HL-60/S4 (cell line): ENCODE data around the gene RANBP3.

Experiments
- in situ Hi-C: fragments of 300-500 bp; cut with MboI; formaldehyde crosslinking; loops from 2 replicates; pipeline ENCODE4 v1.14.3; 2022; ENCODE audit warnings: low sequenced_read_pairs

The RANBP3 gene

DNA sequence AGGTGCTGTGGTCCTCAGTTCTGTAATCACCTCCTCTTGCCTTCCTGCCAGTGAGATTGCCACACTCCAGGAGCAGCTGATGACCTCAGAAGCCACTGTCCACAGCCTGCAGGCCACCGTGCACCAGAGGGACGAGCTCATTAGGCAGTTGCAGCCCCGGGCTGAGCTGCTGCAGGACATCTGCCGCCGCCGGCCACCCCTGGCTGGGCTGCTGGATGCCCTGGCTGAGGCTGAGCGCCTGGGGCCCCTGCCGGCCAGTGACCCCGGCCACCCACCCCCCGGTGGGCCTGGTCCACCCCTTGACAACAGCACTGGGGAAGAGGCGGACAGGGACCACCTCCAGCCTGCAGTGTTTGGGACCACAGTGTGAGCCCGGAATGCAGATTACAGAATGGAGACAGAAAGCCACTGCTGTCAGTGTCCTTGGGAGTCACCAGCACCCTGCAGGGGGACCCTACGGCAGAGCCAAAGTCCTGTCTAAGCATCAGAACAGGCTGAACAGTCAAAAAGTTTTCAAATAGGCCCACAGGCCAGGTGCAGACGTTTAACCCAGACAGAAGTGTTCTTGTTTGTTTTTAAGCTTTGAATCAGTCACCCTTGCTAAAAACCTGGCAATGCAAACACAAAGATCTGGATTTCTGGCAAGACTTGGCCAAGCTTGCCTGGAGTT, 69.0 kb downstream of the RANBP3 start:
- in situ Hi-C loops: no loop called here

DNA sequence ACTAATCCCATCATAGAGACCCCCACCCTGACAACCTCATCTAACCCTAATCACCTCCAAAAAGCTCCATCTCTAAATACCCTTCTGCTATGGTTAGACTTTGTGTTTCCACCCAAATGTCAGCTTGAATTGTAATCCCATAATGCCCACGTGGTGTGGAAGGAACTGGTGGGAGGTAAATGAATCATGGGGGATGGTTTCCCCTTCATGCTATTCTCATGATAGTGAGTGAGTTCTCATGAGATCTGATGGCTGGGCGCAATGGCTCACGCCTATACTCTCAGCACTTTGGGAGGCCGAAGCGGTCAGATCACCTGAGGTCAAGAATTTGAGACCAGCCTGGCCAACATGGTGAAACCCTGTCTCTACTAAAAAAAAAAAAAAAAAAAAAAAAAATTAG, 70.7 kb downstream of the RANBP3 start:
- in situ Hi-C loops: no loop called here

DNA sequence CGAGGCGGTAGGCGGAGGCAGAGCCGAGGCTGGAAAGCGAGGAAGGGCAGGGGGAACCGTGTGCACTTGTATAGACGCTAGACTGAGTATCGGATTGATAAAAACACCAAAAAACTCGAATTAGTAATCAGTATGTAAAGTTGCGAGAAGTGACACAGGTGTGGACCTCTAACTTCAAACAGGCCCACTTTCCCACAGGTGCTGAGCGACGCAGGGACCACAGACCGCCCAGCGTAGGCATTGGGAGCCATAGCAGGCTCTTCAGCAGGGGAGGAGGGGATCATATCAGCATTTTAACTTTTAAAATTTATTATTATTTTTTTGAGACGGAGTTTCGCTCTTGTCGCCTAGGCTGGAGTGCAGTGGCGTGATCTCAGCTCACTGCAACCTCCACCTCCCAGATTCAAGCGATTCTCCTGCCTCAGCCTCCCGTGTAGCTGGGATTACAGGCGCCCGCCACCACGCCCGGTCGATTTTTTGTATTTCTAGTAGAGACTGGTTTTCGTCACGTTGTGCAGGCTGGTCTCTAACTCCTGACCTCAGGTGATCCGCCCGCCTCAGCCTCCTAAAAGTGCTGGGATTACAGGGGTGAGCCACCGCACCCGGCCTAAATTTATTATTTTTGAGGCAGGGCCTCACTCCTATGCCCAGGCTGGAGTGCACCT, 72.7 kb downstream of the RANBP3 start:
- in situ Hi-C loops: no loop called here

DNA sequence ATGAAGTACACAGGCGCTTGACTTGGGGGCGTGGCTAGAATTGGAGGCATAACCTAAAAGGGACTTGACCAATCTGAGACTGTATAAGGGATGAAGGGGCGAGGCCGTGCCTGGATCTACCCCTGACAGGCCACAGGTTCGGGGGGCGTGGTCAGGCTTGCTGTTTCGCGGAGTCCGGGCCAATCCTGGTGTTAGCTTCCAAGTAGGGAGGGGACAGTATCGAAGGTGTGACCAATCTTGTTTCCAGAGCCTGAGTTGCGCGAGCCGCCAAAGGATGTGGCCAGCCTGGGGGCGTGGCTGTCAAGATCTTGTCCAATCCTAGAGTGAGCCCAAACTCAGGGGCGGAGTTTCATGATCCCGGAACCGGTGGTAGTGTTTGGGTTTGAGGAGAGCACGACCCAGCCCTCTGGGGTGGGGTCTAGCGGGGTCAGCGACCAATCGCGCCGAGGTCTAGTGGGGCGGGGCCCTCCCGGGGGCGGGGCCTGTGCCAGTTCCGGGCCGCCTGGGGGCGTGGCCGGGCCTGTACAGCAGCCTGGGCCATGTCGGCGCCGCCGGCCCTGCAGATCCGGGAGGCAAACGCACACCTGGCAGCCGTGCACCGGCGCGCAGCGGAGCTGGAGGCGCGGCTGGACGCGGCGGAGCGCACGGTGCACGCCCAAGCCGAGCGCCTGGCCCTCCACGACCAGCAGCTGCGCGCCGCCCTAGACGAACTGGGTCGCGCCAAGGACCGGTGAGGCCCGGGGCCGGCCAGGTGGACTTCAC, 73.4 kb downstream of the RANBP3 start, which contains the start of gene VMAC:
Gene VMAC (plus strand): TSS at position 521 of the 762 bp plus-strand sequence. CDS start 19 bp downstream, at position 540.
- in situ Hi-C loops: no loop called here

DNA sequence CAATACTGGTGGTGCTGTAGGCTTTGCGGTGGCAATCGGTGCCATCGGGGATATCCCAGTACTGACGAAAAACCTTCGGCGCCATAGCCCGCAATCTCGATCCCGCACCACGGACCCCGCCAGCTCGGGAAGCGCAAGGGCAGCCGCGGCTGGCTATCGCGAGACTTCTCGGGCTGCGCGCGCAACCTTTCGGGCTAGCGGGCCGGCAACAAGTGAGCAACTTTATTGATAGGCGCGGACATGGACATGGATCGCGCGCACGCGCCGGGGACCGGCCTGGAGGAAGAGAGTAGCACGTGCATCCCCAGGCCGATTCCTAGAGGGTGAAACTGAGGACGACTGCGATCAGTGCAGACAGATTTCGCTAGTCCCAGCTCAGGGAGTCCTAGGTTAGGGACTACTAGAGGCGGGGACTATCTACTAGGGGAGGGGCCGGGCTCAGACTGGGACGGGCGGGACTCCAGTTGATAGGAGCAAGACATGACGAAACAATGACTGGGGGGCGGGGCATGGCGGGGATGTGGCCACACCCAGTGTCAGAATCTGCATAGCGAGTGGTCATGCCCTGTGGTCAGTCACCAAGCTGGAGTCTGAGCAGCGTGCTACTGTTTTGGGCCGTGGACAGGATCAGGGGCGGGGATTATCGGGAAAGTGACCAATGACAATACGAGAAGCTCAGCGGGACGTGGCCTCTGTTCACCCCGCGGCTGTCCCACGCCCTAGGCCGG, 74.2 kb downstream of the RANBP3 start, which contains the start of gene NDUFA11:
Gene NDUFA11 (minus strand): TSS at position 167 of the 728 bp plus-strand sequence. CDS start 82 bp downstream, at position 85.
- in situ Hi-C loops: no loop called here

DNA sequence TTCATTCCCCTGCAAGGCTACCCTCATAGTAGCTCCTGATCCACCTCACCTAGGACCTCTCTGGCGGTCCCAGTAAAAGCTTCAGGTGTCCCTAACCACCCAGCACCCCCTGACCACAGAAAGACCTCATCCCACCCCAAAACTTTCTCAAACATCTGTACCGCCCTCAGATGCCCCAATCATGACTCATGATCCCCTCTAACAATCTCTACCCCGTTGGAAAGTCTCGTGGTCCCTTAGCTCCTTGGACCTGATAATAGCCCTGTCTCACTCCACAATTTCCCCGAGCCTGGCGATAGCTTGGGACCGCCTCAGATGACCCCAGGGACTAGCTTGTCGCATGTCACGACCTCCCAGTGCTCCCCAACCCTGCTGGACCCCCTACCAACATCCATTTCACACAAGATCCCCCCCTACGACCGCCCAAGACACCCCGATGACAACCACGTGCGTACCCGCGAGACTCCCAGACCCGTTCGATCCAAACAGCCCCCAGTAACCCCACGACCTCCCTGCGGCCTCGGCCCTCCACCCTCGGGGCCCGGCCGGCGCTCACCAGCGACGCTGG, 74.8 kb downstream of the RANBP3 start:
- in situ Hi-C loops: no loop called here

DNA sequence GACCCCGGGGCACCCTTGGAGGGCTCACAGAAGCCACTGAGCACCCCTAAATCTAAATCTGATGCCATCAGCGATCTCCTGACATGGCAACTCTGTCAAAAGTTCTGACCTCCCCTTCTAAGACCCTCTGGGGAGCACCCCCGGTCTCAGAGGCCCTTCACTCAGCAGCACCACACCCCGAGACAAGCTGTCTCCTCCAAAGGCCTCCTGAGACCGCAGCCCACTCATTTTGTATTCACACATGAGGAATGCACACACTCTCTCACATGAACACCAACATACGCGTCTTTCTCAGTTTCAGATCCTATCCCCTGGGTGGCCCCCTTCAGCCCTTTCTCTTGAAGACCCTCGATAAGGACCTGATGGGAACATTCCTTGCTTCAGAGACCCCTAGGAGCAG, 77.0 kb downstream of the RANBP3 start:
- in situ Hi-C loops: no loop called here

DNA sequence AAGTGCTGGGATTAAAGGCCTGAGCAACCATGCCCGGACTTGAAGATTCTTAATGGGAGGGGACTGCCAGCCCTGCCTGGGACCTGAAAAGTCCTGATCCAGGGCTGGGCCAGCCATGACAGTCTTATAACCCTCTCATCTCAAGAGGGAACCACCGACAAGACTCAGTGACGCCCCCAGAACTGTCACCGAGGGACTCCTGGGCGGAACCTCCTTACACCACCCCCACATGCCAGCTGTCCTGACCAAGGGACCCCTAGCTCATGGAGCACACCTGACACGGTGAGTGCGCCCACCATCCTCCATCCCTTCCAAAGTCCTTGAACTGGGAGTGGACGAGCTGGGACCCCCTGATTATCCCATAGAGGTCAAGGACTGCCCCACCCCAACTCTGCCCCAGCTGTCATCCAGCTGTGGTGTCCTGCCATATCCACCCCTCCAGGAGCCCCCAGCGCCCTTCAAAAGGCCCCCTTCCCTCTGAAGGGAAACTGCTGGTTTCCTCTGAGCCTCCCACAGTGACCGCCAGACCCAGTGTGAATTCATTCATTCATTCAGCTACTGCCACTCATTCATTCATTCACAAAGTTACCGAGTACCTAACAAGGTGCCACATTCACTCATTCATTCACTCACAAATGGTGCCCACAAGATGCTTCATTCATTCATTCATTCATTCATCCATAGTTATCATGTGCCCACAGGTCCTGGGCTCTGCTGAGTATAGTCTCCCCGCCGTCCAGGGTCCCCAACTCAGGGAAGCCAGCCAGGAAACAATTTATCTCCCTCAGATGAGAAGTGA, 78.0 kb downstream of the RANBP3 start:
- in situ Hi-C loops: no loop called here

DNA sequence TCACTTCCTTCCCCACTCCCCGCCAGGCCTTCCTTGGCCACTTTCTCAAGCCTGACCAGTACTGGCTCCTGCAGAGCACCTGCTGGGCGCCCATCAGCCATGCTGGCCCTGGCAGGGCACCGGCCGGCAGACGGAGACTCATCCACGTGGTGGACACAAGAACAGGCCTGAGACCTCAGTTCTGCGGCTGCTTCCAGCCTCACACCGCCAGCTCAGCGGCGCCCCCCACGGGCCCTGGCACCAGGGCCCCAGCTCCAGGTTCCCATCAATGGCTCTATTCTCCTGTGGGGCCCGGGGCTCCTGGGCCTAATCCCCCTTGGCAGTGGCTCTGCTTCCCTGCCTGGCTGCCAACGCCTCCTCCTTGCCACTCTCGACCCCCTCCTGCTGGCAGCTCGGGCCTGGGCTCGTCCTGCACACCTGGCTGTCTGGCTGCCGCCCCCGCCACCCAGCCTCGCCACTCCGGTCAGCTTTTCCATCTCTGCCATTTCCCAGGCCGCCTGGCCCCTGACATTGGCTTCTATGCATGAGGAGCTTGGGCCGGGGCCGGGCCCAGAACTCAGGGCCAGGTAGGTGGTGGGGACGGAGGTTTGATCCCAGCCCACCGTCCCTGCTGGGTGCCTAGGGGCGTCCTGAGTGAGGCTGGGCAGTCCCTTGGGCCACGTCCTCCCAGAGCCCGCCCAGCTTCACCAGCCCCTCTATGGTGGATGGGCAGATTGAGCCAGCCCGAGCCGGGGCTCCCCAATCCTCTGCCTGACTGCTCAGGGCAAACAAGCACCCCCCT, 80.6 kb downstream of the RANBP3 start:
- in situ Hi-C loops: no loop called here

DNA sequence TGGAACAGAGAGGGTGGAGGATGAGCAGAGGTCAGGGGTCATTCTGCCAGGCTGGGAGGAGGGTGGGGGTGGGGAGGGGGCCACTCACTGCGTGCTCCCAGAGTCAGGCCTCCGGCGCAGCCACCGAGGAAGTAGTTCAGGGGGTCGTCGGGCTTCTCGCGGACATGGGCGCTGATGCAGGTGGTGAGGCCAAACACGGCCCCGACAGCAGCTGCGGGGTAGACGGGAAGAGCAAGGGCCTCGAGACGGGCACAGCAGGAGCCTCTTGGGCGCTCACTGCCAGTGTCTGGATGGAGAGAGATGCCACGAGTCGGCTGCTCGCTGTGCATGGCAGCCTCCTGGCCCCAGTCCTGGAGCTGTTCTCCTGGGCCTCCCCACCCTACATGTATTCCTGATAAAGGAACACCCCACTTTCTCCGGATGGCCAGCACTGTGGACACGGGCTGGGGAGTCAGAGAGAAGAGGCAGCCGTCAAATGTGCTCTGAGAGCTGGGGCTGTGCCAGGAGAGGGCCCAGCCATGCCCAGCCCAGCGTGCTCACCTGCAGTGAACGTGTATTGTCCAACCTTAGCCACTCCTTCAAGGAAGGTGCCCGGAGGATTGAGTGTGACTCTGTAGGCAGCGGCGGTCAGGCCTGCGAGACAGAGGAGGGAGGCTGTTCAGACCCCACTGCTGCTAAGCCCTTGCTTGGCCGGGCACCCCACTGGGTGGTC, 81.4 kb downstream of the RANBP3 start:
- in situ Hi-C loops: no loop called here

DNA sequence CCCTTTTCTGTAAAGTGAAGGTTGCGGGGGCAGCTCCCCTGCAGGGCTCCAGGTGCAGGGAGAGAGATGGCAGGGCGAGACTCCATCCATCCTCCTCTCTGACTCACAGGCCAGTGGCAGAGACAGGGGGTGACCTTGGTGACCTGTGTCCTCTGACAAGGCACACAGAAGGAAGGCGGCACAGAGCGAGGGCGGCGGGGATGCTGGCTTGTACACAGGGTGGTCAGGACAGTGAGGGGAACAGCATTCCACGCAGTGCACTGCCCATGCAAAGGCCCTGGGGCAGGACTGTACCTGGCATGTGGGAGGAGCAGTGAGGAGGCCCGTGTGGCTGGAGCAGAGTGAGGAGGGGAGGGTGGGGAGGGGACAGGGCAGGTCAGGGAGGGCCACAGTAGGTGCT, 82.0 kb downstream of the RANBP3 start:
- in situ Hi-C loops: no loop called here

DNA sequence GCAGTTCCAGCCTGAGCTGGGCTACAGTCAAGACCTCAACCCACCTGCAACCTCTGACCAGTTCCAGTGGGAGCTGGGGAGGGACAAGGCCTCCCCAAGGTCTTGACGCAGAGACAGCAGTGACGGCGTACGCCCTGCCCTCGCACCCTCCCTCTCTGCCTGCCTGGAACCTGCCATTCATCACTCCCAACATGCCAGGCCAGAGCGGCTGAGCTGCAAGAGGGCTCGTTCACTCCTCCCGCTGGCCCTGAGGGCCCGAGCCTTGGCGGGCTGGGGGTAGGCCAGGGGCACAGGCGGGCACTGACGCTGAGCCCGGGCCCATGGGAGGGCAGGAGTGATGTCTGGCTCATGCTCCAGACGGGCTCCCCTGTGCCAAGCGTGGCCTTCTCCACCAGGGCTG, 82.5 kb downstream of the RANBP3 start:
- in situ Hi-C loops: no loop called here

DNA sequence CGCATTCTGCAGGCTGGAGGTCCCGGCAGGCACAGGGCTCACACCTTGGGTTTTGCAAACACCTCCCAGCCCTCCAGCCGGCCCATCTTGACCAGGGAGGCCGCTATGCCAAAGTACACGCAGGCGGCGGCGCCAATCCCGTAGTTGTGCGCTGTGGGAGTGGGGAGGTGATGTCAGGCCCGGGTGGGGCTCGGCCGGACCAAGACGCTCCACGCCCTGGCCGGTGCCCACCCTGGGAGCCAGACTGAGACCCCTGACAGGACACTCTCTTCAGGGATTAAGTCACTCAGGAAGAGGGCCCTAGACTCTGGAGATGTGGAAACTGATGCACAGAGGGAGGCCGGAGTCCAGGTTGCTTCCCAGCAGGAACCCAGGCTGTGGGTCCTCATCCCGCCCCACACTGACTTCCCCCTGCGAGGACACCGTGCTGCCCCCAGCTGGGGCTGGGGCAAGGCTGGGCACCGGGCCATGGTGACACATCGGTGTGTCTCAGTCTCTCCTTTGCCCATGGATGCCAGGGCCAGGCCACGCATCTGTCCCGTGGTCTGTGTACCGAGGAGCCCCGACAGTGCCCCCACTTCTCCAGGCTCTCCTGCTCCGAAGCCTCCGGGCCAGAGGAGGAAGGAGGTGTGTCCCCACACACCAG, 83.1 kb downstream of the RANBP3 start:
- in situ Hi-C loops: no loop called here

DNA sequence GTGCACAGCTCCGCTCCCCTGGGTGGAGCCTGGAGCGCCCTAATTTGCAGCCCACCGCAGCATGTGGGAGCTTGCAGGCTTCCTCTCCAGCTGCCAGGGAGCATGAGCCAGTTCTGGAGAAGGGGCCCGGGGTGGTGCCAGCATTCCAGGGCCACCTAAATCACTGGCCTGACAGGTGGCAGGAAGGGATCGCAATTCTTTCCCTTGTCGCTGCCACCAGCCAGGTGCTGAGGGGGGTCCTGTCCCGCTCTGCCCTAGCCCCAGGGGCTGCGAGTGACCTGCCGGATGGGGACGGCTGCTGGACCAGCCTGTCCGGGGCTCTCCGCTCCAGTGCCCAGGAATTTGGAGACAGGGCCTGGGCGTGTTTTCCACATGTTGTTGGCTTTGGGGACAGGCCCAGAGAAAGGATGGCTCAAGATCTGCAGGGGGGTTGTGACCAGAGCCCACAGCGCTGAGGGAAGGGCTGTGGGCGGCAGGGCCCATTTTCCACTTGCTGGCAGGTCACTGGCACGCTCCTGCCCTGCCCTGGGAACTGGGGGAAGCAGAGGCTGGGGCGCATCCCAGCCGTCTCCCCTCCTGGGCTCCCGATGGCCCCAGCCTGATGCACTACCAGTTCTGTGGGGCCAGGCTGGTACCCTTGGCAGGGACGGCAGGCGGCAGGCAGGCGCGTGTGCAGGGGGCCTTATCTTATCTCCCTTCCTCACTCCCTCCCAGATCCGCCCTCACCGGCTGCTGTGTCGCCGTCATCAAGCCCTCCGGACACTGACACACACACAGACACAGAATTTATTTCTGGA, 83.8 kb downstream of the RANBP3 start:
- in situ Hi-C loops: no loop called here

DNA sequence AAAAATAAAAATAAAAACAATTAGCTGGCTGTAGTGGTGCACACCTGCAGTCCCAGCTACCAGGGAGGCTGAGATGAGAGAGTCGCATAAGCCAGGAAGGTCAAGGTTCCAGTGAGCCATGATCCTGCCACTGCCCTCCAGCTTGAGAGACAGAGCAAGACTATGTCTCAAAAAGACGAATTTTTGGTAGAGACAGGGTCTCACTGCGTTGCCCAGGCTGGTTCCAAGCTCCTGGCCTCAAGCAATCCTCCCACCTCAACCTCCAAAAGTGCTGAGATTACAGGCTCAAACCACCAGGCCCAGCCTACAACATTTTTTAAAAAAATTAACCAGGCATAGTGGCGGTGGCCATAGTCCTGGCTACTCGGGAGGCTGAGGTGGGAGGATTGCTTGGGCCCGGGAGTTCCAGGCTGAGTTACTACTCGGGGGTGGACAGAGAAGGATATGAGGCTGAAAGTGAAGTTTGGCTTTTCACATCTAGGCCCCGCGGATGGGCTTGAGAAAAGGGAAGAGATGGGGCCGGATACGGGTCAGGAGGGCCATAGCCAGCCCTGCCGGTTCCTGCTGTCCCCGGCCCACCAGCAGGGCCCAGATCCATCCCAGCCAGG, 84.5 kb downstream of the RANBP3 start:
- in situ Hi-C loops: no loop called here

DNA sequence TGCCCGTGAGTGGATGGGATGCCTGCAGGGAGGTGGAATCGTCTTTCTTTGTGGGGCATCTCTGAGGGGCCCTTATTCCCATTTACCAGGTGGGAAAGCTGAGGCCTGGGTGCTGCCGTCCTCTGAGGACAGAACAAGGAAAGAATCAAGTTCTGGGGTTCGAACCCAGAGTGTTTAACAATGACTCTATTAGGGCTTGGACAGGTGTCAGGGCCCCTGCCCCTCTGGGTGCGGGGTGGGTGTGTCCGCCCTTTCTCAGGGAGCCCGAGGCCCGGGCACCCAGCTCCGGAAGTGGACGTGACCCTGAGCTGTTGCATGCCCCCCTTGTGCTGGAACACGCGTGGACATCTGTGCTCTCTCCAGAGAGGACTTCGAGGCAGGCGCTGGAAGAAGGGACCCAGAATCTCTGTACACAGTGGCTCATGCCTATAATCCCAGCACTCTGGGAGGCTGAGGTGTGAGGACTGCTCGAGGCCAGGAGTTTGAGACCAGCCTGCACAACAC, 85.1 kb downstream of the RANBP3 start:
- in situ Hi-C loops: no loop called here
